Pons (tissue), 1 donor: Measurements from ENCODE around the gene CXCR5.
A peak's percentile ranks its signal among the peaks of the same experiment; 100 is the strongest.

Experiments used
- DNase-seq: peaks from one replicate; pipeline ENCODE4 v3.0.0-alpha.2; 2016; ENCODE audit warnings: low spot score

CXCR5 gene

DNA sequence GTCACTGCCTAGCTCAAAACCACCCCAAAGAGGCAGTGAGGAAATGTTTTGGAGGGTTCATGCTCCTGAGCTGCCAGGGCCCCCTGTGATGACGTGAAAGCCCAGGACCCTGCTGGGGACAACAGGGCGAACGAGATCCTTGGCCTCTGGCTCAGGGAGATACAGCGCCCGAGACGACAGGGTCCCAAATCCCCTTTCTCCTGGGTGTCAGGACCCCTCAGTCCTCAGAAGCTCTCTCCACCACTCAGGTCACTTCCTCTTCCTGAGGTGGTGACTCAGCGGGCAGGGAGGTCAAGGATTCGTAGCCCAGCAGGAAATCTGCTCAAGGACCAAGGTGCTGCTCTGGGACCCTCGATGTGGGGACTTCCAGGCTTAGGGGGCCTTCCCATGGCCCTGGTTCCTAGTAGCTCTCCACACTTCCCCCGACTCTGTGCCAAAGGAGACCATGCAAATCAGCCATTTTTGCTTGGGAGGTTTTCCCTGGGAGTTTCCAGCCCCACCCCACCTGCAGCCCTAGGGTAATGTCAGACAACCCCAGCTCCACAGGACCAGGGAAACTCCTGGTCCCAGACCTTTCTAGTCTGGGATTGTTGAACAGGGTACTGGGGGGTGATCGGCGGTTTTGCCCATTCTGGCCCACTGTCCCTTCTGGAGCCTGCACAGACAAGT is 29.2 kb downstream of the CXCR5 start:
- DNase-seq = no peak

DNA sequence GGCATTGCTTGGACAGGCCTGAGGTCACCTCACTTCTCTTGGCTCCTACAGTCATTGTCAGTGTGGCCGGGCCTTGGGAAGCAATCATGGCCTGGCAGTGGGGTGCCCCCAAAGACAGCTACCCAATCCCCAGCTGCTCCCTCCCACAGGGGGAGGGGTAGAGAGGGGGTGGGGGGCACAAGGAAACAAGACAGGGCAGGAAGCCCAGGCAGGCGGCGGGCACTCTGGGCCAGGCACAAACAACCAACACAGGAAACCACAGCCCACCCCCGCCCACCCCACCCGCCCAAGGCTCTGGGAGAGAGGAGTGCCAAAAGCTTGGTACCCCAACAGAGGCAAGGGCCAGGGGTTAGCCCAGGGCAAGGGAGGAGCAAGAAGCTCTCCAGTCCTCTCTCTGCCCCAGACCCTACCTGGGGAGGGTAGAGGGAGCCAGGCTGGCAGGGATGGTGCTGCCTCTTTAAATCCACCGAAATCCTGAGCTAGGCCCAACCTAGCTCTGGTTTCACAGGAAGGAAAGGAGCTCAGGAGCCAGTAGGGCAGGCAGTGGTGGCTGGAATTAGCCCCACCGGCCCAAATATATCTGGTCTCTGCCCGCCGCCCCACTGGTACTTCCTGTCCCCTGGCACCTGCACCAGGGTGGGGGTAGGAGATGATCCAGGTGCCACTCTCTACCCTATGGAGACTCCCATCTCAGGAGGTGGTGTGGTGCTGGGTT is 29.9 kb downstream of the CXCR5 start:
- DNase-seq = peak; percentile 61

DNA sequence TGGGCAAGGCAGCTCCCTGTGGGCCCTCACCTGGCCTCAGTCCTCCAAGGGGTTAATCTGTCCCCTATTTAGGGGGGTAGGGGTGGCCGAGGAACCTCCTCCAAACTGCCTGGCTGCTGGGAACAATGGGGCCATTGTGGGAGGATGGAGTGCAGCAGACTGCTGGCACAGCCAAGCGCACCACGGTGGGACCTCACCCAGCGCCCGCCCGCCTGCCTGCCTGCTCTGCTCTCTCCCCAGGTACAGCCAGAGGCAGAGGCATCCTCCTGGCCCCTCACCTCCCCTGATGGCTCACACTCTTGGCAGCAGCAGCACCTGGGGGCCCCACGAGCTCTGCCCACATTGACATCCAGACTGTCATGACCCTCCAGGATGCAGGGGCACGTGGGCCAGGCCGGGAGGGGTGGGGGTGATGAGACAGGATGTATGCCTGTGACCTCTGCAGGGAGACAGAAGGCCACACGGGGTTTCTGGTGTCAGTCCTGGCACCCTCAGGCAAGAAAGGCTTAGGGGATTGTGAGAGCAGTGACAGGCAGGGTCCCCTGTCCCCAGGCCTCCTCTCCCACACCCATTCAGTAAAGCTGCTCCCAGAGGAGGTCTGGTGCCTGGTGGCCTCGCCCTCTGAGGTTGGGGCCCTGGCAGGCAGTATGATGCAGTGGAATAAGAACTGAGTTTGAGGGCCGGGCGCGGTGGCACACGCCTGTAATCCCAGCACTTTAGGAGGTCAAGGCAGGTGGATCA is 30.7 kb downstream of the CXCR5 start:
- peak; percentile 73 for DNase-seq

DNA sequence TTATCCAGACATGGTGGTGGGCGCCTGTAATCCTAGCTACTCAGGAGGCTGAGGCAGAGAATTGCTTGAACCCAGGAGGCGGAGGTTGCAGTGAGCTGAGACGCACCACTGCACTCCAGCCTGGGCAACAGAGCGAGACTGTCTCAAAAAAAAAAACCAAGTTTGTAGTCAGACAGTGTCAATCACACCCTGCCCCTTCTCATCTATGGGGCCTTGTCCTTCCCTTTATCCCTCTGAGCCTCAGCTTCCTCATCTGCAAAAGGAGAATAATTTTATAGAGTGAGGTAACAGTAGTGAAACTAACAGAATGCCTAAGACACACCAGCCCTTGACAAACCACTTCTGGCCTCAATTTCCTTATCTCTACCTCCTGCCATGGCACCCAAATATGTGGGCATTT is 31.3 kb downstream of the CXCR5 start:
- no peak for DNase-seq

DNA sequence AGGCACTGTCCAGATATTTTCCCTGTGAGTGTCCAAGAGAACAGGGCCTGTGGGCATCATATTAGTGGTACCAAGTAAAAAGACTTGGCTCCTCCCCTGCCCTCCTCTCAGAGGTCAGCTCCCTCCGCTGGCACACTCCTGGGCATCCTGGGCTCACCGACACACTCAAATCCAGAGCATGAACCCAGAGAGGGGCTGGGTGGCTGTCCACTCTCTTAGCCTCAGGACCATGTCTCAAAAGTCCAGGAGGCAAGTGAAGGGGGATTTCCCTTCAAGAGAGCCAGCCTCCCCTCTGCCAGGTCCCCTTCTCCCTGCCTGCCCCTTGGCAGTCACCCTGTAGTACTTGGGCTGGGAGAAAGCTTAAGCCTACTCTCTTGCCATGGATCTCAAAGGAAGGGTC is 31.7 kb downstream of the CXCR5 start:
- DNase-seq = no peak

DNA sequence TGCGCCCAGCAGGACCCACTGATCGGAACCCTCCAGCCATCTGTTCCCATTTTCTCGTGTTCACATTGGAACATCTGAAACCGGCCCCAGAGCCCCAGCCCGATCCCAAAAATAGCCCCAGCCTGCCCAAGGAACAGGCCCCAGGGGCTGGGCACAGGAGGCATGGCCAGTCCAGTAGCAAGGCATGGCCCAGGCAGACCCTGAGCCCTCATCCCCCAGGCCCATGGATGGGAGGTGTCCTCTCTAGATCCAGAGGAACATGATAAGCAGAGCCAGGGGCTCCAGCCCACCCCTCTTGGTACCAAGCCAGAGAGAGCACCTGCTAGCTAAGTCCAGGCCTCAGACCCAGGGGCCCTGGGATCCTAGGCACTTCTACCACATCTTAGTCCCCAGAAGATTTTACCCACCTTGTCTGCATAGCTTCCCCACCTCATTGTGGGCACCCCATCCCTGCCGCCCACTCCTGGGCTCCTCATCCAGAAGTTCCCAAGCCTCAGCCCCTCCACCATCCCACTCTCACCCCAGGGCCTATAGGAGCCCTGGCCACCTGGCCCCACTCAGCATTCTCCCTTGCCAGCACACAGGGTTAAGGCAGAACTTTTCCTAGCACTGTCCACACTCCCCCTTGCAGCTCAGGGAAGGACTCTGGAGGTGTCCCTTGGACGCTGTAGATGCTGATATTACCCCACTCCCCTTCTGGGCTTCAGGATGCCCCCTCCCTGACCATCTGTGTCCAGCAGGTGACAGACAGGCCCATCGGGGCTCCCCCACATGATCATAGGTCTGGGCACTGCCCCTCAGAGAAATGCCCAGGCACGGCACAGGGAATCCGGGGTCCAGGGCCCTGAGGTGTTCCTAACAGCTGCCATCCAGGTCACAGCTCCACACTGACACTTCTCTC is 32.5 kb downstream of the CXCR5 start:
- no peak for DNase-seq

DNA sequence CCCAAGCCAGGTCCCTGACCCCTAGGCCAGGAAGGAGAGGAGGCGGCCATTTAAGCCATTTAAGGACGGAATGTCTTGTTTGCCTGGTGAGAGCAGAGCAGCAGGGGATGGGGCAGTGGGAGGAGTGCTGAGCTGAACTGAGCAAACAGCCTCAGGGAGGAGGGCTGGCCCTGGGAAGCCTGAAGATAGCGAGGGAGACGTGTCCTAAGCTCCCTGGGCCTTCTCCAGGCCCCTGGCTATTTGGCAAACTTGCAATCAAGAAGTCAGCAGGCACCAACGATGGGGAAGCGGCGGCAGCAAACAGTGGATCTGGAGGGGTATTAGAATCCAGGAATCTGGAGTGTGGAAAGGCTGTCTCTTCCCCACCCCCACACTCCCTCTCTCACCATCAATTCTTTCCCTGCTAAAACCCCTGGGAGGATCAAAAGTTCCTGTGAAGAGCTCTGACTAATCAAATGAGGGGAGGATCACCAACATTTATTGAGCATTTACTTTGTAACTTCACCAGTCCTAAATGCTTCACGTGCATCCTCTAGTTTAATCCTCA is 33.2 kb downstream of the CXCR5 start:
- no peak for DNase-seq

DNA sequence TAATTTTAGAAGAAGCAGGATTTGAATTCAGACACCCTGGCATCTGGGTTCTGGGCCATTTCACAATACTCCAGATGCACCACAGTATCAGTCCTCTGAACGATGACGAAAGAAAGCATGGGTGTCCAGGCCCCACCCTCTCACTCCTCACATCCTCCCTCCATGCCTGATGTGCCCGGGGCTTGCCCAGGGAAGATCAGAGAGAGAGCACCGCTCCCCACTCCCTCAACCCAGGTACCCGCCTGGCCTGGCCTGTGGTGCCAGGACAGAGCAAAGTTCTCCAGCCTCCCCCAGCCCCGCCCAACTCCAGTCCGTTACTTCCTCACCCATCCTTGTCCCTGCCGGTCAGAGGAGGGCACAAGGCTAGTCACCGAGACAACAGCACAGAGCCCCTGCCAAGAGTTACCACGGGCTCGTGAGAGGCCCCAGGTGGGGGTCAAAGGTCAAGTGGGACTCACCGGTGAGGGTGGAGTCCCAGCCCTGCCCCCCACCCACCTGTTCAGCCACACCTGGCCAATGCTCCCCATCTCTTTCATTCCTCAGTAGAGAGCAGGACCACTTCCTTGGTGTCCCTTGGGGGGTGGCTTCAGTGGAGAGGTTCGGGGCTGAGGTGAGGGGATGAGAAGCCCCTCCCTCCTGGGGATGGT is 33.9 kb downstream of the CXCR5 start:
- no peak for DNase-seq

DNA sequence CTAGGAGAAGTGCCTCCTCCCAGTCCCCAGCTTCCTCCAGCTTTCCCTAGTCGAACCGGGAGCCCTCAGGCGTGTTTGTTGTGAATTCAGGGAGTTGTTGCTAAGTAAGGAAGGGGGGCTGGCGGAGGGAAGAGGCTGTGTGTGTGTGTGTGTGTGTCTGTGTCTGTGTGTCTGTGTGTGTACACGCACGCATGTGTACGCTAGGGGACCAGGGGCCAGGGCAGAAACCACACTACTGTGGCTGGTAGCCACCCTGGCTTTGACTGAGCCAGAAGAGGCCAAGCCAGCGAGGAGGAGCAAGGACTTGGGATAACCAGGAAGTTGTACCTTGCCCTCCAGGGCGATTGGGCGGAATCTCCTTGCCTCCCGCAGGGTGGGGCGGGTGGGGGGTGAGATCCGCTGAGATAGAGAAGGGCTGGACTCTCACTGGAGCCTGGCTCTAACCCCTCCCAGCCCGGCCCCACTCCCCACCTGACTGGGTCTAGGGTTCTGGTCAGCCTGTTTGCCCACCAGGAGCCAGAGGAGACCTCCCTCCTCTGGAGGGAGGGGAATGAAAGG is 34.5 kb downstream of the CXCR5 start:
- DNase-seq = no peak

DNA sequence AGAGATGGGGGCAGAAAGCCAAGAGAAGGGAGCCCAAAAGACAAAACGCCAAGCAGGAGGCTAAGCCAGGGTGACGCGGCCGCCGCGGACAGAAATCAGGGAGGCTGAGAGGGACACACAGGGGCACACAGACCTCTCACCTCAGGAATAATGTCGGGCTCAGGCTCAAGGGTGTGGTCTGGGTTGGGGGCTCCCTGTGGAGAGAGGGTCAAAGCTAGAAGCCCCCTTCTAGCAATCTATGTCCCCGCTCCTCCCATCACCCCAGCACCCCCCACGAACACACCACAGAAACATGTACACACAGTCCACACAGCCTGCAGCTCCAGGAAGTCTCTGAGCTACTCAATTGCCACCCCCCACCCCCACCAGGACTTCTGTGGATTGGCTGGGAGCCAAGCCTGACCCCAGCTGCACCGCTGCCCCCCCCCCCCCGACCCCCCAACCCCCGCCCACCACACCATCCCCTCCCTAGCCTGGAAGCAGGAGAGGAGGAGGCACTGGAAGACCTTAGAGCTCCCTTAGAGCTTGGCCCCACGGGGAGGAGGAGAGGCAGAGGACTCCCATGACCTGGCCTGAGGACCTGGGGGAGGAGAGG is 35.1 kb downstream of the CXCR5 start:
- no peak for DNase-seq

DNA sequence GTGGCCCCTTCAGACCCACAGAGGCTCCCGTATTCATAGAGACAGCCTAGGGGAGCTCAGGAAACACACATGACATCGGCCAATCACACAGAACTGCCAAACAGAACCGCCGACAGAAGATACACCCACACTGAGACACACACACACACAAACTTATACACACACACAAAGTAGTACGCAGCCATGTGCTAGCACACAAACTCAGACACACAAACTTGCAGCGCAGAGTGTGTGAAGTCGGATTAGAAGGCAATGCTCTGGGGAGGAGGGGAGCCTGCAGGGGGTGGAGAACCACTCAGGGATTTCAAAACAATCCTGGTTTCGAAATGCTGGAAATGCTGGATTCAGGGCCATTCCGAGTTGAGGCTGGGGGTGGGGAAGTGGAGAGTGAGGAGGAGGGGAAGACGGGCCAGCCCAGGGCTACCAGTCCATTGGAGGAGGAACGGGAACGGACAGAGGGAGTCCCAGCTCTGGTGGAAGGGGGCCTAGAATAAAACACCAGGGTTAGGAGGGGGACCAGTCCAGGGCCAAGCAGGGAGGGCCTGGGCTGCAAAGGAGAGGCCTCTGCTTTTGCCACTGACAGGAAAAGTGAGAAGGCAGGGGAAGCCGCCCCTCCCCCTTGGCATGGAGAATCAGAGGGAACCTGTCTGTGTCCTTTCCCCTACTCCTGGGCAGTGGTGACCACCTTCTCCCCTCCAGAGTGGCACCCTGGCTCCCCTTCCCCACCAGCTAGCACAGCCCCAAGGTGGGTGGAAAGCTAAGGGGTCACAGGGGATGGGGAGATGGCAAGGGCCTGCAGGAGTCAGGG is 37.6 kb downstream of the CXCR5 start:
- DNase-seq = no peak

DNA sequence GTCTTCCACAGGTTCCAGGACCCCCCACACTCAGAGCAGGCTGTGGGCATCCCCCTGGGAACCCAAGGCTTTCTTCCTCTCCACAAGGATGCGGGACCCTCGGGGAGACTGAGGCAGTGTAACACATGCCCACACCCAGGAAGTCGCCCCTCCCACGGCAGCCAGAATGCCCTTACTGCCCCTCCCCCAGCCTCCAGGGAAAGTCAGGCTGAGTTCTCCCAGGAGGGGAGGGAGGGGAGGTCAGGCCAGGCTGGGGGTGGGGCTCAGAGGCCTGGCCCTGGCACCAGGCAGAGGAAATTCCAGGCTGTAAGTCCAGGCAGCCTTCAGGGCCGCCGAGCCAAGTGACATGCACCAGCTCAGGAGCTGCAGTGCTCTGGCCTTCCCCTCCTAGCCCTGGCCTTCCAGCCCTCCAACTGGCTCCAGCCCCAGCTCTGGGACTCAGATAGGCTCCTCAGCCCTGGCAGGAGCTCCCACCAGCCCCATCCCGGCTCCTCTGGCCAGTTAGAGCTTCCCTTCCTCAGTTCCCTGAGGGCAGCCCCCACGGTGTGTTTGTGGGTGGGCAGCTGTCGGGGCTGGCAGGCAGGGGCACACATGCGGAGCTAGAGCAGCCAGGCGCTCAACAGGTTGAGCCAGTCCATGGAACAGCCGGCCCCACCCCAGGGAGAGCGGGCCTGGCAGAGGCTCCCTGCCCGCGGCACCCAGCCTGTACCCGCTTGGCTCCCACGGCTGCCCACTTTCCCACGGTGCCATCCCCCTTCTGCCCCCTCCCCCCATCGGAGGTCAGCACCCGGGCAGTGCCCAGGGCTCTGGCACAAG is 38.4 kb downstream of the CXCR5 start:
- no peak for DNase-seq

DNA sequence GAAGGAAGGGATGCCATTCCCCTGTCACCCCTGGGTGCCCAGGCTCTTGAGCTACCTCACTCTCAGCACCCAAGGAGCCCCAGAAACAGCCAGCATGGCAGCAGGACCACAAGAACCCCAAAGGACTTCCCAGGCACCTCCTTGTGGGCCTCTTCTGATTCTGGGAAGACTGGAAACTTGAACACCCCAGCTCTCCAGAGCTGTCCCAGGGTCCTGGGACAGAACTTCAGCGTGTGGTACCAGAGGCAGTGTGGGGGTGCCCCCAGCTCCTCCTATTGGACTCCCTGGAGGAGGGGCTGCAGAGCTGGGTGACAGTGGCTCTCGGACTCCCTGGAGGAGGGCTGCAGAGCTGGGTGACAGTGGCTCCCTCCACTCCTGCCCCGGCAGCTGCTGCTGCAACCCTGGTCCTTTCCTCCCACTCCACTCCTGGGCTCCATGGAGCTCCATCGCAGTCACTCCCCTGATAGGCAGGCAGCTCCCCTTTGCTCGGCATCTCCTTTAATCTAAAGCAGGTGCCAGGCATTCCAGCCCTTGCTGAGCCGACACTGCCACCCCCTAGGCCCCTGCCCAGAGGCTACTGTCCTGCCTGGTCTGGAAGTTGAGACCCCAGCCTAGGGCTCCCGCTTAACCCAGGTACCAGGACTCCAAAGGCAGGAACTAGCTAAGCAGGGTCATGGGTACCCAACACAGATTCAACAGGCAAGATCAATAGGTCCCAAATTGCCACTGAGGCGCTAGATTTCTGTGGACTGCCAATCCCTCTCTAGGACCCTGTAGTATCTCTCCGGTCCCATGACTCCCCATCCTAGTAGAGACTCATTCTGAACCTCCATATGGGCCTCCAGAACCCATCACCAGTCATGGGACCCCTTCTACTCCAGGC is 39.3 kb downstream of the CXCR5 start:
- no peak for DNase-seq

DNA sequence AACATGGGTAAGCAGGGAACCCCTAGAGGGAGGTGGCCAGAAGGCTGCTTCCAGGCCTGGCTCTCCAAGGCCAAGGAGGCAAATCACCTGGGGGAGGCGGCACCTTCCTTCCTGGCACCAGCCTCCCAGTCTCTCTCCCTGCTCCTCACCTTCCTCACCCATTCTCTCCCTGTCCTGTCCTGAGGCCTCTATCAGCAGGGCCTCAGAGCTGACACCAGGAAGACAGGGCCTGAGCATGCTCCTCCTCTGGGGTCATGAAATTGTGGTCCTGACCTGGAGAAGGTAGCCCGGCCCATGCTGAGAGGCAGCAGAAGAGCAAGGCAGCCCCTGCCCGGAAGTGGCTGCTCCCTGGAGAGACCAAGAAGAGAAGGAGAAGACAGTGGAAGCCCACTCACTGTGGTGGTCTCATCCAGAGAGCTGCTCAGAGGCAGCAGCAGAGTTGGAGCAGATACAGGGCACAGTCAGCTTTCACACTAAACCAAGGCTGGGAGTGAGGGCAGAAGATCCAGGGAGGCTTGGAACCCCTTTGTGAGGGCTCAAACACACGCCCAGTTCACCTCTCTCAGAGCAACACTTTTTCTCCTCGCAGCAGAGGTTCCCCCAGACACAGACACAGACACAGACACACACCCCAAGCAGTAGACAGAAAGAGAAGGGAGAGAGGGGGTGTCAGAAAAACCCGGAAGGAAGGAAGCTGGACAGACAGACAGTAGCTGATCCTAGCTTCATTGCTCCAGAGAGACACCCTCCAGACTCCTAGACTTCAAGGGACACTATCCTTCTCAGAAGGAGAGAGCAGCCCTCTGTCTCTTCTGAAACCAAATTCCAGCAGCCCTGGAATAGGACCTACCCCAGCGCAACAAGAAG is 40.3 kb downstream of the CXCR5 start:
- no peak for DNase-seq

DNA sequence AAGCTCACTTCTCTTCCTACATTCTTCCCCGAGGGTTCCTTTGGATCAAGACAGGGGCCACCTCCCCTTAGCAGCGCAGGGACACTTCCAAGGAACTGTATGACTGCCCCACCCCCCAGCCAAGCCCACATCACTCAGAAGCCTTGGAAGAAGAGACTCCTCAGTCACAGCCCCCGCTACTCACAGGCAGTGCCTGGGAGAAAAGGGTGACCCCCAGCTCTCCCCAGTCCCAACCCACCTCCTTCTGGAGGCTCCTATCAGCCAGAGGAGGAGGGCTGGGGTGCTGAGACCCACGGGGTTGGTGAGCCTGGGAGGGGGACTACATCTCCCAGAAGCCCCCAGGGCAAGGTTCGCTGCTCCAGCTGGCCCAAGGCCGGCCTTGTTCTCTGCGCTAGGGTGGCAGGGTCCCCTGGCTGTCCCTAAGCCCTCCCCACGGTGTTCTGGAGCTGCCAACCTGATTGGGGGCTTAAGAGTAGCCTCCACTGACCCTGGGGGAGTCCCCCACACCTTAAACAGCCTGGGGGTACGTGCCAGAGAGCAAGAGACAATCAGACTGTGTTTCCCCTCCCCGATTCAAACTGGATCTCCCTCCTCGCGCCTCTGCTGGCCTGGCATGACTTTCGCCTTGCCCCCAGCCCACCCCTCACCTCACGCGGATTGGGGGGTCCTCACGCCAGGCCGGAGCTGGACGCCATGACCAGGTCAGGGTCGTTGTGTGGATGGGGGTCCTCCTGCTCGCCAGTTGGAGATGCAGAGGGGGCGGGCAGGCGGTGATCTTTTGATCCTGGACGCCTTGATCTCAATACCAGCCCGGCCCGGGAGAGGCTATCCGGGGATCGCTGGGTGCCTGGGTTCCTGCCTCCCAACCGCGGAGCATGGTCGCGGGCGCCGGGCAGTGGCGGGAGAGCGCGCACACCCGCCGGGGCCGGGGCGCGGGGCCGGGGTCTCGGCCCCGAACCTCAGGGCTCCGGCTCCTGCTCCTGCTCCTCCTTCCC is 41.2 kb downstream of the CXCR5 start:
- DNase-seq = no peak
